A549 treated with CpdA at 1 μM for 4 hours (cell line): ENCODE data around the gene C3orf18. TPM values are rescaled to one million over a fixed set of nuclear protein-coding genes. Genes with fewer than 3 reads are reported as not detected.

Experiments used
- total RNA-seq: library from RNA; stranded (reverse); fragments of 200-300 nt; extraction: Qiagen RNA extraction; gene quantifications from 5 replicates; pipeline ENCODE4 v1.2.3, GENCODE V29; 2022; ENCODE audit warnings: low read depth

The C3orf18 gene
- 2.1 to 3.1 TPM (median 2.6 TPM) in 5 replicates for total RNA-seq

DNA sequence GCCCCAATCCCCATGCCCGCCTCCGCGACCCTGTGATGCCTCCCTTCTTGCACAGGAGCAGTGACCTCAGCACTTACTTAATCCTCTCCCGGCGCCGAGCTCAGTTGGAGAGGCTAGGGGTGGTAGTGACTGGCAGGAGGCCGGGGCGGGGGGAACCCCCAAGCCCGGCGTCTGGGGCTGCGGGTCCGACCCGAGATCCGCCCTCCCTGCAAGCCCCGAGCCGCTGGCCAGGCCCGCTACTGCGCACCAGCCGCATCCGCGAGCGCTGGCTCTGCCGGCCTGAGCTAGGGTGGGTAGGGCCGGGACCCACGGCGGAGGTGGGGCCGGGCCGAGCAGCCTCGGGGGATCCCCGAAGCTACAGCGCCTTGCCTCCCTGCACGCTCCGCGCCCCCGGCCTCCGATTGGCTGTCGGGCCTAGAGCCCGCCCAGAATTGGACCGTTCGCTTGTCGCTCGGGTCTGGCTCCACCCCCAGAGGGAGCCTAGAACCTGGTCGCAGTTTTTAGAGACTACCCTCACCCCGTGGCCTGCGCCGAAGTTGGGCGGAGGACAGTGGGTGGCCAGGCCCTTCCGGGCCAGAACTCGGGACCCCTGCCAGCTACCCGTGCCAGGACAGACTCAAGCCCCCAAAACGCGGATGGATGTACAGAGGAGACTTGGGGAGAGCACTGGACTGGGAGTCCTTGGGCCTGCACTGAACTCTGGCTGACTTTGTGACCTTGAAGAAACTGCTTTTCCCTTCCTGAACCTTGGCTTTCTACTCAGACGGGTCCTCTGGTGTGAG, at the start of gene C3orf18:
C3orf18 (minus strand) TSS at position 362 of the 782 bp plus-strand sequence. CDS start 2,048 bp downstream, outside the sequence.

DNA sequence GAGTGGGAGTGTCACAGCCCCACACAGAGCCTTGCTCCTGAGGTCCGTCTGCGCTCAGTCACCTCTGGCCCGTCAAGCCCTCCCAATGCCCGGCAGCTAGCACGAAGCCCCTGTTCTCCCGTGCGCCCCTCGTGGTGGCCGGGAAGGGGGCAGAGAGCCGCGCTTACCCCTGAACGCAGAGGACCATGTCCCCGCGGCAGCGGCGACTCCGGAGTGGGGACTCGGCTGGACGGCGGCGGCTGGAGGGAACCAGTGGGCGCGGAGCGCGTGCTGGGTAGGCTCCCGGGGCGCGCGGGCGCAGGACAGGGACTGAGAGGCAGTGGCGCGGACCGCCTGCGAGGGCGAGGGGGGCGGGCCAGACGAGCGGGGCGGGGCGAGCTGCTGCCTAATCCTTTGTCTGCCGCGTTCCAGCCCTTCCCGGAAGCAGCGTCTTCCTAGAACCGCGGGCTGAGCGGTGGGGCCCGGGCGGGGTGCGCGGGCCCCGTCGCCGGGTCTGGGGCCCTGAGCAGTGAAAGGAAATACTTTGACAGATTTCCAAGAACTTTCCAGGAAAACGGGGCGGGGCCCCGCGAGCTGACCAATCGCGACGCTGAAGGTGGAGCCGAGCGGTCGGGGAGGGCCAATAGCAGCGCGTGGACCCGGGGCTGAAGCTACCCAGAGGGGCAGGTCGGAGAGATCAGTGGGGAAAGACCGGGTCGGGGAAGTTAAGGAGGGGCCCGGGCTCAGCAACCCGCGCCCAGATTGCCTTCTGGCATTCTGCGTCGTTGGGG, 44.1 kb upstream of the C3orf18 start, which contains the start of gene CISH:
CISH (minus strand) TSS at position 311 of the 770 bp plus-strand sequence; CDS start at position 187, 124 bp downstream.

DNA sequence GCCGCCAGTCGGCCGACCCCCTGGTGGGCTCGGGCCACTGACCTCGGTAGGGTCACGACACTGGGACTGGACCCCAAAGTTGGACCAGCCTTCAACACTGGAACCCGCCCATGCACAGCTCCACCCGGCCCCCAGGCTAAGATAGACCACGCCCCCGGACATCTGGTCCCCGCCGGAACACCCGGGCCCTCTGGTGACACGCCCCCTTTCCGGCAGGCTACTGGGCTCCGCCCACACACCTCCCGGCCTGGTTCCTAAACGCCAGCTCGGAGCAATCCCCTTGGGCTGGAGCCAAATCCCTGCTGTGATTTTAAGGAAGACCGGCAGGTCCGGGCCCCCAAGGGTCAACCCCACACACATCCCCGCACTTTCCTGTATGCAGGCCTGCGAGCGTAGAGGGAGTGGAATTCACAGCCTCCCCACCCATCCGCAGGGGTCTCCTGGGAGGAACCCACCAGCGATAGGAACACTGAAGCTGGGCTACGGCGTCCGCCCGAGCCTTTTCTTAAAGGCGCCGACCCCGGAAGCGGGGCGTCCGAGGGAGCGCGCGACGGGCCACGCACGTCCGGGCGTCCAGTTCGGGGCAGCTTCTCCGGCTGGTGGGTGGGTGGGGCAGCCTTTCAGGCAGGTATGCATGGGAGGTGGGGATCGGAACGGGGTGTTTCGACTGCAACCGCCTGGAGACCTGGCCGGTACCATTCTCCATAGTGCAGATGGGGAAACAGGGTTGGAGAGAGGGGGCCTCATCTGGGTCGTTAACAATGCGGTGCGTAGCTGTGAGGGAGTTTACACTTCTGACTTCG, 1.6 kb upstream of the C3orf18 start, which contains the start of gene HEMK1:
HEMK1 (plus strand) TSS at position 576 of the 803 bp plus-strand sequence. CDS start 1,583 bp downstream, outside the sequence.

Other genes starting within 250 kb of the C3orf18 start
- 18.8 to 27.5 TPM (median 23.2 TPM) in 5 replicates for gene HYAL2, start 245.0 kb downstream of the C3orf18 start, total RNA-seq
- 21.8 to 37.7 TPM (median 36.6 TPM) in 5 replicates for gene TUSC2, start 239.5 kb downstream of the C3orf18 start, total RNA-seq
- gene RASSF1, start 226.9 kb downstream of the C3orf18 start, total RNA-seq, result 16.4 to 20.7 TPM (median 18.7 TPM) in 5 replicates
- 0.36 to 1.3 TPM (median 0.91 TPM) in 5 replicates for gene ZMYND10, start 222.0 kb downstream of the C3orf18 start, total RNA-seq
- gene NPRL2, start 217.0 kb downstream of the C3orf18 start, total RNA-seq, result 13.4 to 15.1 TPM (median 13.8 TPM) in 5 replicates
- gene CYB561D2, start 216.9 kb downstream of the C3orf18 start, total RNA-seq, result 14.6 to 22.0 TPM (median 21.1 TPM) in 5 replicates
- gene TMEM115, start 208.2 kb downstream of the C3orf18 start, total RNA-seq, result 37.1 to 46.1 TPM (median 45.8 TPM) in 5 replicates
- 0.28 to 0.66 TPM (median 0.52 TPM) in 5 replicates for gene CACNA2D2, start 64.1 kb downstream of the C3orf18 start, total RNA-seq
- 4.9 to 6.9 TPM (median 6.5 TPM) in 5 replicates for gene HEMK1, start 1.8 kb upstream of the C3orf18 start, total RNA-seq
- gene CISH, start 44.0 kb upstream of the C3orf18 start, total RNA-seq, result 0.46 to 0.78 TPM (median 0.66 TPM) in 5 replicates
- 21.9 to 27.4 TPM (median 24.5 TPM) in 5 replicates for gene MAPKAPK3, start 49.4 kb upstream of the C3orf18 start, total RNA-seq
- gene DOCK3, start 107.2 kb upstream of the C3orf18 start, total RNA-seq, result 0.42 to 0.51 TPM (median 0.49 TPM) in 5 replicates